ENCODE measurements around the gene TMEM253. TPM values are rescaled to one million over a fixed set of nuclear protein-coding genes. Genes with fewer than 3 reads are reported as not detected.

The TMEM253 gene
- total and polyA plus RNA-seq, 4 donors = 0.14 to 0.25 (median 0.19) TPM; not detected in 1

- no peak overlapping the region for H3K4me3 ChIP-seq (ENCODE audit: low read depth in 1 of 3, low read length in 3 of 3)
- TF ChIP-seq FOXA2 (IDR thresholded peaks at IDR 0.05) (no peak), RAD21 (IDR thresholded peaks at IDR 0.05) (no peak), NR2F2 (IDR thresholded peaks at IDR 0.05) (no peak), REST (IDR thresholded peaks at IDR 0.05) (no peak), GABPA (IDR thresholded peaks at IDR 0.05 in 1 of 2, conservative IDR thresholded peaks at IDR 0.05 in 1 of 2) (no peak)
- no peak for DNase-seq (ENCODE audit: low spot score)
- peak overlapping the region in 1 of 2 donors; percentile 62 for H3K27ac ChIP-seq (ENCODE audit: low read depth in 1 of 2, low read length in 2 of 2)
- H3K4me1 ChIP-seq (ENCODE audit: control insufficient read depth in 4 of 4, insufficient read depth in 4 of 4, low read length in 3 of 4) = peaks cover 9 to 45% (median 34%) of the 10 kb centered on the region in 4 donors
- no peaks in the 10 kb centered on the region for H3K9me3 ChIP-seq (ENCODE audit: control insufficient read depth in 4 of 4, low read length in 3 of 4)
- no peaks in the 10 kb centered on the region for H3K27me3 ChIP-seq (ENCODE audit: control insufficient read depth in 4 of 4, insufficient read depth in 4 of 4, low read length in 3 of 4)
- no peak overlapping the region for H3K9ac ChIP-seq (ENCODE audit: low read depth in 1 of 2, low read length in 2 of 2)
- 77% methylated on average over 9 of the region's 9 CpGs for WGBS
- peaks cover 5 to 27% (median 13%) of the 10 kb centered on the region in 4 donors for H3K36me3 ChIP-seq (ENCODE audit: control insufficient read depth in 4 of 4, insufficient read depth in 3 of 4, low read depth in 1 of 4, low read length in 3 of 4)
Measured at GRCh38 chr14:21072781-21073339, 28.0 kb upstream of the TMEM253 start.

GRCh38 chr14:21073921-21074320 lies 26.9 kb upstream of the TMEM253 start:
- no peak for DNase-seq (ENCODE audit: low spot score)
- Histone ChIP-seq H3K4me3 (ENCODE audit: low read depth in 1 of 3, low read length in 3 of 3) (no peak overlapping the region), H3K9me3 (ENCODE audit: control insufficient read depth in 4 of 4, low read length in 3 of 4) (no peaks in the 10 kb centered on the region), H3K27me3 (ENCODE audit: control insufficient read depth in 4 of 4, insufficient read depth in 4 of 4, low read length in 3 of 4) (no peaks in the 10 kb centered on the region), H3K9ac (ENCODE audit: low read depth in 1 of 2, low read length in 2 of 2) (no peak overlapping the region), H3K4me1 (ENCODE audit: control insufficient read depth in 4 of 4, insufficient read depth in 4 of 4, low read length in 3 of 4) (peaks cover 7 to 37% (median 26%) of the 10 kb centered on the region in 4 donors), H3K36me3 (ENCODE audit: control insufficient read depth in 4 of 4, insufficient read depth in 3 of 4, low read depth in 1 of 4, low read length in 3 of 4) (peaks cover 5 to 38% (median 18%) of the 10 kb centered on the region in 4 donors), H3K27ac (ENCODE audit: low read depth in 1 of 2, low read length in 2 of 2) (no peak overlapping the region)
- no peak for TF ChIP-seq YY1 (IDR thresholded peaks at IDR 0.05)
- no peak for TF ChIP-seq MAX (IDR thresholded peaks at IDR 0.05)
- TF ChIP-seq REST (IDR thresholded peaks at IDR 0.05) = no peak
- TF ChIP-seq ATF3 (IDR thresholded peaks at IDR 0.05) = no peak
- no peak for TF ChIP-seq SP1 (IDR thresholded peaks at IDR 0.05)
- TF ChIP-seq NR2F2 (IDR thresholded peaks at IDR 0.05) = no peak
- no peak for TF ChIP-seq FOXA2 (IDR thresholded peaks at IDR 0.05)
- TF ChIP-seq RAD21 (IDR thresholded peaks at IDR 0.05) = no peak
- TF ChIP-seq CTCF (IDR thresholded peaks at IDR 0.05; ENCODE audit: low read depth, low read length, missing input control) = no peak
- no peak for TF ChIP-seq GABPA (IDR thresholded peaks at IDR 0.05 in 1 of 2, conservative IDR thresholded peaks at IDR 0.05 in 1 of 2)
- TF ChIP-seq ZBTB33 (IDR thresholded peaks at IDR 0.05) = no peak
- no peak for TF ChIP-seq HNF4G (IDR thresholded peaks at IDR 0.05)
- no peak for TF ChIP-seq EGR1 (IDR thresholded peaks at IDR 0.05; ENCODE audit: low read depth in 2 of 2)
- 88% methylated on average over 9 of the region's 9 CpGs for WGBS

Measured in liver (tissue), 9 donors.